ENCODE results near the gene DIAPH3. TPM values are rescaled to one million over a fixed set of nuclear protein-coding genes. Genes with fewer than 3 reads are reported as not detected.
A peak's percentile ranks its signal among the peaks of the same experiment; 100 is the strongest.

DIAPH3 gene
- total and polyA plus RNA-seq, 2 of the 4 experiments (the other 2 are of a cell fraction), result 8.9 to 9.3 TPM

DNA sequence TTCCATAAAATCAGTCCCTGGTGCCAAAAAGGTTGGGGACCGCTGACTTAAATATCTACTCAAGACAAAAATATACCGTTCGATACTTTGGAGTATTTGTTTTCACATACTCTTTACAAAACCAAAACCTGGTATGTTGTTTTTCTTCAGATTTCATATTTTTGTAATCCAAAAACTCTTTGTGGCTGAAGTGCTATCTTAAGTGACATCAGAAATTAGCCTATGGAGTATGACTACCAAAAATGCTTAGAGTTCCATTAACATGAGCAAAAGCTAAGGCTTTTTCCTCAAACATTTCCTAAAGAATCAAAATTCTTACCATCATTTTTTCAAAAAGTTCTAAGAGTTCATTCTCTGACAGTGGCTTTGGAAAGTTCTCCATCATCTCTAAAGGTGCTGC lies 52.0 kb downstream of the DIAPH3 start:
- intact Hi-C loops (cut with micrococcal nuclease) (no loop called here), in situ Hi-C loops (cut with MboI; ENCODE audit: low sequenced_read_pairs) (no loop called here), dilution Hi-C loops (cut with HindIII; ENCODE audit: low sequenced_read_pairs, unreplicated experiment) (no loop called here)
- Histone ChIP-seq H3K9ac (ENCODE audit: low read depth, low read length) (no peak overlapping the region), H4K91ac (ENCODE audit: insufficient read depth, low read depth, low read length) (no peak overlapping the region), H3K36me3 (ENCODE audit: control insufficient read depth, insufficient read depth, low read length) (no peaks in the 10 kb centered on the region; the same call in 1 of the 2 replicates), H3K9me3 (ENCODE audit: control insufficient read depth, insufficient read depth, low read length) (peaks cover 9% of the 10 kb centered on the region), H3K4me1 (ENCODE audit: control insufficient read depth, insufficient read depth, low read length) (peaks cover 6% of the 10 kb centered on the region), H3K9me1 (ENCODE audit: insufficient read depth, low read length) (no peaks in the 10 kb centered on the region), H3K18ac (ENCODE audit: low read depth, low read length) (peak overlapping the region; percentile 77; the same call in 1 of the 2 replicates), H2BK20ac (ENCODE audit: low read depth, low read length) (peak overlapping the region; percentile 2; the same call in 1 of the 2 replicates), H4K5ac (ENCODE audit: low read depth, low read length) (peak overlapping the region; percentile 22; the same call in 1 of the 2 replicates), H4K20me1 (ENCODE audit: insufficient read depth, low read length) (no peaks in the 10 kb centered on the region), H3K23ac (ENCODE audit: low read depth, low read length) (no peak overlapping the region), H2AFZ (replicated peaks; ENCODE audit: low read length, poor library complexity) (no peak overlapping the region), H2BK5ac (ENCODE audit: low read depth, low read length, poor library complexity, severe bottlenecking) (peak overlapping the region; percentile 91), H3K56ac (ENCODE audit: extremely low read depth, insufficient read depth, low read length) (no peak overlapping the region; the same call in 1 of the 2 replicates), H3K79me1 (ENCODE audit: low read depth in 1 of 2, low read length in 2 of 2) (peaks cover 32 to 35% of the 10 kb centered on the region in 2 experiments), H3K4ac (ENCODE audit: low read depth, low read length) (0 out of 2 replicates have a peak overlapping the region, but pooled peaks have one; percentile 14), H3K4me2 (ENCODE audit: low read depth, low read length) (peak overlapping the region; percentile 50; the same call in 1 of the 2 replicates), H4K8ac (ENCODE audit: low read depth in 2 of 2, low read length in 2 of 2) (peak overlapping the region in 1 of 2 experiments; percentile 69; a peak in 1 of 4 replicates), H3K27ac (ENCODE audit: insufficient read depth, low read length) (peak overlapping the region; percentile 71; the same call in 1 of the 2 replicates), H2AK9ac (replicated peaks; ENCODE audit: low read depth, low read length, poor library complexity) (no peak overlapping the region), H3K4me3 (ENCODE audit: insufficient read depth, low read depth, low read length) (no peak overlapping the region), H2BK15ac (ENCODE audit: low read depth, low read length) (no peak overlapping the region), H3K14ac (replicated peaks; ENCODE audit: low read depth, low read length) (0 out of 2 replicates have a peak overlapping the region, but pooled peaks have one; percentile 3), H2AK5ac (ENCODE audit: low read depth, low read length) (no peak overlapping the region), H3K27me3 (ENCODE audit: control insufficient read depth, insufficient read depth, low read length) (no peaks in the 10 kb centered on the region), H2BK120ac (ENCODE audit: low read depth, low read length) (peak overlapping the region; percentile 42; the same call in 1 of the 2 replicates)
- ChIA-PET CTCF (no interaction called here), POLR2A (ENCODE audit: unreplicated experiment) (interaction anchor here (0.6 kb wide), 1 partner anchor 23 kb away, joined by 5 read pairs; no protein-coding TSS in a partner anchor)
- TF ChIP-seq RAD21 (IDR thresholded peaks at IDR 0.05; ENCODE audit: low read length) (no peak), CEBPB (IDR thresholded peaks at IDR 0.05; ENCODE audit: low read depth, low read length) (no peak), MAFK (IDR thresholded peaks at IDR 0.05; ENCODE audit: low read depth, low read length) (no peak), MXI1 (IDR thresholded peaks at IDR 0.05; ENCODE audit: borderline replicate concordance, low read depth, low read length) (no peak), SMC3 (IDR thresholded peaks at IDR 0.05; ENCODE audit: low read depth, low read length) (no peak), FOS (IDR thresholded peaks at IDR 0.05; ENCODE audit: low read depth, low read length) (no peak), MAZ (IDR thresholded peaks at IDR 0.05; ENCODE audit: borderline replicate concordance, low read depth, low read length) (no peak), BHLHE40 (IDR thresholded peaks at IDR 0.05; ENCODE audit: low read depth, low read length) (no peak), RFX5 (IDR thresholded peaks at IDR 0.05; ENCODE audit: low read depth, low read length) (no peak), CHD1 (IDR thresholded peaks at IDR 0.05; ENCODE audit: low read depth, low read length) (no peak), POLR2A (IDR thresholded peaks at IDR 0.05; ENCODE audit: low read depth, low read length) (no peak), RCOR1 (IDR thresholded peaks at IDR 0.05; ENCODE audit: insufficient replicate concordance, low read length) (no peak), NFE2L2 (IDR thresholded peaks at IDR 0.05; ENCODE audit: low read depth, low read length) (no peak)
- TF ChIP-seq, protein P1, sequence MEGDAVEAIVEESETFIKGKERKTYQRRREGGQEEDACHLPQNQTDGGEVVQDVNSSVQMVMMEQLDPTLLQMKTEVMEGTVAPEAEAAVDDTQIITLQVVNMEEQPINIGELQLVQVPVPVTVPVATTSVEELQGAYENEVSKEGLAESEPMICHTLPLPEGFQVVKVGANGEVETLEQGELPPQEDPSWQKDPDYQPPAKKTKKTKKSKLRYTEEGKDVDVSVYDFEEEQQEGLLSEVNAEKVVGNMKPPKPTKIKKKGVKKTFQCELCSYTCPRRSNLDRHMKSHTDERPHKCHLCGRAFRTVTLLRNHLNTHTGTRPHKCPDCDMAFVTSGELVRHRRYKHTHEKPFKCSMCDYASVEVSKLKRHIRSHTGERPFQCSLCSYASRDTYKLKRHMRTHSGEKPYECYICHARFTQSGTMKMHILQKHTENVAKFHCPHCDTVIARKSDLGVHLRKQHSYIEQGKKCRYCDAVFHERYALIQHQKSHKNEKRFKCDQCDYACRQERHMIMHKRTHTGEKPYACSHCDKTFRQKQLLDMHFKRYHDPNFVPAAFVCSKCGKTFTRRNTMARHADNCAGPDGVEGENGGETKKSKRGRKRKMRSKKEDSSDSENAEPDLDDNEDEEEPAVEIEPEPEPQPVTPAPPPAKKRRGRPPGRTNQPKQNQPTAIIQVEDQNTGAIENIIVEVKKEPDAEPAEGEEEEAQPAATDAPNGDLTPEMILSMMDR (conservative IDR thresholded peaks at IDR 0.05; ENCODE audit: low read depth, low read length), result no peak
- TF ChIP-seq, protein P2, sequence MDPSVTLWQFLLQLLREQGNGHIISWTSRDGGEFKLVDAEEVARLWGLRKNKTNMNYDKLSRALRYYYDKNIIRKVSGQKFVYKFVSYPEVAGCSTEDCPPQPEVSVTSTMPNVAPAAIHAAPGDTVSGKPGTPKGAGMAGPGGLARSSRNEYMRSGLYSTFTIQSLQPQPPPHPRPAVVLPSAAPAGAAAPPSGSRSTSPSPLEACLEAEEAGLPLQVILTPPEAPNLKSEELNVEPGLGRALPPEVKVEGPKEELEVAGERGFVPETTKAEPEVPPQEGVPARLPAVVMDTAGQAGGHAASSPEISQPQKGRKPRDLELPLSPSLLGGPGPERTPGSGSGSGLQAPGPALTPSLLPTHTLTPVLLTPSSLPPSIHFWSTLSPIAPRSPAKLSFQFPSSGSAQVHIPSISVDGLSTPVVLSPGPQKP (IDR thresholded peaks at IDR 0.05; ENCODE audit: borderline replicate concordance, low read depth, low read length), result no peak
- TF ChIP-seq, protein P3, sequence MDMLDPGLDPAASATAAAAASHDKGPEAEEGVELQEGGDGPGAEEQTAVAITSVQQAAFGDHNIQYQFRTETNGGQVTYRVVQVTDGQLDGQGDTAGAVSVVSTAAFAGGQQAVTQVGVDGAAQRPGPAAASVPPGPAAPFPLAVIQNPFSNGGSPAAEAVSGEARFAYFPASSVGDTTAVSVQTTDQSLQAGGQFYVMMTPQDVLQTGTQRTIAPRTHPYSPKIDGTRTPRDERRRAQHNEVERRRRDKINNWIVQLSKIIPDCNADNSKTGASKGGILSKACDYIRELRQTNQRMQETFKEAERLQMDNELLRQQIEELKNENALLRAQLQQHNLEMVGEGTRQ (IDR thresholded peaks at IDR 0.05; ENCODE audit: low read depth, low read length), result no peak
- no CpG with 5 or more reads among the region's 3 CpGs for WGBS, 2 experiments (ENCODE audit: extremely low coverage in 2 of 2, insufficient read length in 1 of 2)
- no TSS peak for BruUV-seq (replicated peaks)
- ATAC-seq (ENCODE audit: low read depth) (peak; percentile 40; the same call in 1 of the 2 replicates), DNase-seq (peak; percentile 43)
